GM19351 (cell line): ENCODE results near the gene RNF212B.
"Not testable (repeated sequence)": the region's sequence is repeated elsewhere in the genome, so short reads cannot be mapped to it uniquely, and the experiment has no call there.

Source experiments
- ATAC-seq: cut with Tn5 transposase; IDR thresholded peaks from one replicate; pipeline ENCODE4 v1.9.1; 2021; ENCODE audit warnings: mild to moderate bottlenecking, moderate library complexity; ENCODE audit not compliant: unreplicated experiment

Gene RNF212B, protein sequence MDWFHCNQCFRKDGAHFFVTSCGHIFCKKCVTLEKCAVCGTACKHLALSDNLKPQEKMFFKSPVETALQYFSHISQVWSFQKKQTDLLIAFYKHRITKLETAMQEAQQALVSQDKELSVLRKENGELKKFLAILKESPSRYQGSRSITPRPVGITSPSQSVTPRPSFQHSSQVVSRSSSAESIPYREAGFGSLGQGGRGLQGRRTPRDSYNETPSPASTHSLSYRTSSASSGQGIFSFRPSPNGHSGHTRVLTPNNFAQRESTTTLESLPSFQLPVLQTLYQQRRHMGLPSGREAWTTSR

DNA sequence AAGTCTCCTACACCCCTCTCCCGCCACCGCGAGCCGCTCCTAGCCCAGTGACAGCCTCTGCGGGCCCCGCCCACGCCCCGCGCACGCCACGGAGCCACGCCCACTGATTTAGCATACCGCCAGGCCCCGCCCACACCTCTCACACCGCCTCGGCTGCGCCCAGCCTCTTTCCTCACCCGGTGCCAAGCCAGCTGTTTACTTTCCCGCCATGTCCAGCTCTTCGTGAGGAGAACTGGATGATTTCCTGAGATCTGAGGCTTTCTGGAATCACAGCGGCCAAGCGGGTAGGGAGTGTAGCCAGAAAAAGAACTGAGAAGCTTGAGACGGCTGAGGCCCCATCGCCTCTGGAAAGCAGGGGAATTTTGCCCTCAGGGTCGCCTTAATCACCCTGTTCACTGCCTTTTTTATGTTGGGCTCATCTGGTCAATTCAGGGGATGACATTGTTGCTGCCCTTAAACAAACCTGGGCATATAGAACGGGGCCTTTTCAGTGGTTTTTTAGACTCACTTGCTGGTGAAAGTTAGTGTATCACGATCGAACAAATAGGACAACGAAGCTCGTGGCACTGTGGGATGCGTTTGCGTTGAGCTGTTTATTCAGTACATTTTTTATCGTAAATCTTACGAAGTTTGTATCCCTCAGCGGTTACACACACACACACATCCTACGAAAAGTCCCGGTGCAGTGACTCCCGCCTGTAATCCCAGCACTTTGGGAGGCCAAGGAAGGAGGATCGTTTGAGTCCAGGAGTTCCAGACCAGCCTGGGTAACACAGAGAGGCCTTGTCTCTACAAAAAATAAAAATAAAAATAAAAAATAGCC, at the start of gene RNF212B:
RNF212B (plus strand) TSS at position 165 of the 823 bp plus-strand sequence. CDS start 2,410 bp downstream, outside the sequence.
- peak; percentile 69 for ATAC-seq

GRCh38 chr14:23193432-23193831, 44.3 kb upstream of the RNF212B start:
- no peak for ATAC-seq

DNA sequence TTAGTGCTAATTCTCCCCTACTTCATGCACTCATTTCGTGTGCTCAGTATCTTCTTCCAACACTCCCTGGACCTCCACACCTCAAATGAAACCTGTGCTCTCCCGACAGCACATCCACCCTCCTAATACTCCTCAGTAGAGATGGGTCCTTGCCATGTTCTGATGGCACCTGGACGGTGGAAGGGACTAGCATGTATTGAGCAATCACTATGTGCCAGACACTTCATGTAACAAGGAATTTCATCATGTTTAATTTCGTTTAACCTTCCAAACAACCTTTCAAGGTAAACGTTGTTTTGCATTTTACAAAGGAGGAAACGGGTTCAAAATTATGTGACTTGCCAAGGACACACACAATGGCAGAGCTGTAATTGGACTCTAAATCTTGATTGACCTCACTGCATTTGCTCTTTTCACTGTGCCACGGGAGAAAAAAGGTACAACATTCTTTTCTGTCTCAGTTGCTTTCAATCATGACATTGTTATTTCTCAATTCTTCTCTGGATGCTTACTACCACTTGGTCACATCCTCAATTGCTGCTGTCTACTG, 42.1 kb upstream of the RNF212B start:
- no peak for ATAC-seq

DNA sequence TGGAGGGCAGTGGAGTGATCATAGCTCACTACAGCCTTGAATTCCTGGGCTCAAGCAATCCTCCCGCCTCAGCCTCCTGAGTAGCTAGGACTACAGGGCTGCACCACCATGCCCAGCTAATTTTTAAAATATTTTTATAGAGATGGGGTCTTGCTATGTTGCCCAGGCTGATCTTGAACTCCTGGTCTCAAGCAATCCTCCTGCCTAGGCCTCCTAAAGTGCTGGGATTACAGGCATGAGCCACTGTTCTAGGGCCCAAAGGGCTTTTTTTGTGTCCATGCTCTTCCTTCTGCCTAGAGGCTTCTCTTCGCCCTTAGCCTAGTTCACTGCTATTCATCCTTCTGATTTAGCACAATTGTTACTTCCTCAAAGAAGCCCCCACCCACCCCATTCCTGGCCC, 41.2 kb upstream of the RNF212B start:
- not testable (repeated sequence) for ATAC-seq

DNA sequence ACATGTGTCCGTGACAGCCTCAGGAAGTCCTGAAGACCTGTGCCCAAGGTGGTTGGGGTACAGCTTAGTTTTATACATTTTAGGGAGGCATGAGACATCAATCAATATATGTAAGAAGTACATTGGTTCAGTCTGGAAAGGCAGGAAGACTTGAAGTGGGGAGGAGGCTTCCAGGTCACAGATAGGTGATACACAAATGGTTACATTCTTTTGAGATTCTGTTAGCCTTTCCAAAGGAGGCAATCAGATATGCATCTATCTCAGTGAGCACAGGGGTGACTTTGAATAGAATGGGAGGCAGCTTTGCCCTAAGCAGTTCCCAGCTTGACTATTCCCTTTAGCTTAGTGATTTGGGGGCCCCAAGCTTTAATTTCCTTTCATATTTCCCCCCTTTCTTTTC, 38.6 kb upstream of the RNF212B start:
- ATAC-seq, result not testable (repeated sequence)

GRCh38 chr14:23202001-23202400, 35.7 kb upstream of the RNF212B start:
- ATAC-seq, result no peak

DNA sequence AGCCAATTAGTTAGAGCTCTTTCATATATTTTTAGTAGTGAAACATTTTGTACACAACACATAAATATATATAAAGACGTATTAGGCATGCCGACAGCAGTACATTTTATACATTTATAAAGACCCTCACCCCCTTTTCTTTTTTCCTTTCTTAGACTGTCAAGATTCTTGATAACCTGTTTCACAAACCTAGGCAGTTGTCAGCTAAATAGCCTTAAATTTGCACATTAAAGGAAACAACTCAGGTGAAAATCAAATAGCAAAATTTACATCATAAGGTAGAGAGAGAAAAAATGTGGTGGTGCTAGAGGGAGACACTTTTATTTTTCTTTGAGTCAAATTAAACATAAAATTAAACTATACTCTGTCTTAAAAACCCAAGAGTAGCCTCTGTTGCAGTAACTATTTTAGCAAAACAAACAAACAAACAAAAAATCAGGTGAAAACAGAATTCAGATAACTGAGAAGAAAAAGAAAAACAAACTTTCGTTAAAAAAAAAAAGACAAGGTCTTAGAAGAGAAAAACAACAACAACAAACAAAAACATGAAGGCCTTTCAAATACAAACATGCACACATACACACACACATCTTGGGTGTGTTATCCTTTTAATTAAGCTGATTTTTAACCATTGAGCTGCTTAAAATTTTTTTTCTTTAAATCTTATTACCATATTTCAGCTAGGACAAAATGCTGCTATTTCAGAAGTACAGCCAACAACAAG, 31.2 kb upstream of the RNF212B start:
- no peak for ATAC-seq

- no peak for ATAC-seq
Measured at GRCh38 chr14:23207146-23207540, 30.6 kb upstream of the RNF212B start.

GRCh38 chr14:23208324-23208723, 29.4 kb upstream of the RNF212B start:
- no peak for ATAC-seq

- no peak for ATAC-seq
Measured at GRCh38 chr14:23209651-23210423, 27.9 kb upstream of the RNF212B start.

DNA sequence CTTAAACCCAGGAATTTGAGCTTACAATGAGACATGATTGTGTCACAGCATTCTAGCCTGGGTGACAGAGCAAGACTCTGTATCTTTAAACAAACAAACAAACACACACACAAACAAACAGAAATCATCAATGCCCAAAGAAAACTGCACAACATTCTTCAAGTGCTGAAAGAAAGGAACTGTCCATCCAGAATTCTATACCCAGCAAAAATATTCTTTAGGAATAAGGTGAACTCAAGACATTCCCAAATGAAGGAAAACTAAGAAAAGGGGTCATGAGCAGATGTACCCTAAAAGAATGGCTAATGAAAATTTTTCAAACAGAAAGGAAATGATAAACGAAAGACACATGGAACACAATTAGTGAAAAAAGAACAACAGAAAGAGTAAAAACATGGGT, 22.3 kb upstream of the RNF212B start:
- no peak for ATAC-seq

DNA sequence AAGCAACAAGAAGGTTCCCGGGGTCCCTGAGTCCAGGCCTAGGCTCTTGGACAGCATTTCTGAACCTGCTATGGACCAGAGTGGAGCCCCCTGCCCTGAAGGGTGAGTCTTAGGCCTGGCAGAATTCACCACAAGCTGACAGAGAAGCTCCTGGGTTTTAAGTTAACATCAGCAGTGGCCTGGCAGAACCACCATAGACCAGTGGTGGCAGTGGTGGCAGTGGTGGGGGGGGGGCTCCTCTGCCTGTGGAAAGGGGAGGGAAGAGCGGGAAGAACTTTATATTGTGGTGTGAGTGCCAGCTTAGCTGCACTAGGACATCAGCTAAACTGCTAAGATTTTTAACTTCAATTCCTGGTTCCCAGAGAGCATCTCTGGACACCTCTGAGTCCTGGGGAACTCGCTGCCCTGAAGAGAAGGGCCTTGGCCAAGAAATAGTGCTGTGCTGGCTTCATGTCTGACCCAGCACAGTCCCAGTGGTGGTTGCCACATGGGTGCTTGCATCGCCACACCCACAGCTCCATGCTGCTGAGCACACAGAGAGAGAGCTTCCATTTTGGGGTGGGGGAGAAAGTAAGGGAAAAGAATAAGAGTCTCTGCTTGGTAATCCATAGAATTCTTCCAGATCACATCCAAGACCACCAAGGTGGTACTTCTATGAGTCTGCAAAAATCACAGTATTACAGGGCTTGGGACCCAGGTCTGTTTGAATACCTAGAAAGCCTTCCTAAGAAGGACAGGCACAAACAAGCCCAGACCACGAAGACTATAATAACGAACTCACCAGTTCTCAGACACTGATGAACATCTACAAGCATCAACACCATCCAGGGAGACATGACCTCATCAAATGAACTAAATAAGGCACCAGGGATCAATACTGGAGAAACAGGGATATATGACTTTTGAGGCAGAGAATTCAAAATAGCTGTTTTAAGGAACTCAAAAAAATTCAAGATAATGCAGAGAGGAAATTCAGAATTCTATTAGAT, 20.4 kb upstream of the RNF212B start:
- no peak for ATAC-seq

DNA sequence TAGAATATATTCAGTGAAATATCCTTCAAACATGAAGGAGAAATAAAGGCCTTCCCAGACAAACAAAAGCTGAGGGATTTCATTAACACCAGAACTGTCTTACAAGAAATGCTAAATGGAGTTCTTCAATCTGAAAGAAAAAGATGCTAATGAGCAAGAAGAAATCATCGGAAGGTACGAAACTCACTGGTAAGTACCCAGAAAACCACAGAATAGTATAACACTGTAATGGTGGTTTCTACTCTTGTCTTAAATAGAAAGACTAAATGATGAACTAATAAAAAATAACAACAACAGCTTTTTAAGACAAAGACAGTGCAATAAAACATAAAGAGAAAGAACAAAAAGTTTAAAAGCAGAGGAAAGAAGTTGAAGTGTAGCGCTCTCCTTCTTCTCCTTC, 18.7 kb upstream of the RNF212B start:
- no peak for ATAC-seq

DNA sequence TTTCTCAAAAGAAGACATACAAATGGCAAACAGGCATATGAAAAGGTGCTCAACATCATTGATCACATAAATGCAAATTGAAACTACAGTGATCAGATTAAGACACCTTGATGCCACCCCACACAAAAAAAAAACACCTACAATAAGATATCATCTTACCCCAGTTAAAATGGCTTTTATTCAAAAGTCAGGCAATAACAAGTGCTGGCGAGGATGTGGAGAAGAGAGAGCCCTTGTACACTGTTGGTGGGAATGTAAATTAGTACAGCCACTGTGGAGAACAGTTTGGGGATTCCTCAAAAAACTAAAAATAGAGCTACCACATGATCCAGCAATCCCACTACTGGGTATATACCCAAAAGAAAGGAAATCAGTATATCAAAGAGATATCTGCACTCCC, 12.8 kb upstream of the RNF212B start:
- not testable (repeated sequence) for ATAC-seq

- no peak for ATAC-seq
Measured at GRCh38 chr14:23227566-23227965, 10.2 kb upstream of the RNF212B start.

- no peak for ATAC-seq
Measured at GRCh38 chr14:23228812-23229211, 8.9 kb upstream of the RNF212B start.

- not testable (repeated sequence) for ATAC-seq
Measured at GRCh38 chr14:23232241-23232808, 5.4 kb upstream of the RNF212B start.

DNA sequence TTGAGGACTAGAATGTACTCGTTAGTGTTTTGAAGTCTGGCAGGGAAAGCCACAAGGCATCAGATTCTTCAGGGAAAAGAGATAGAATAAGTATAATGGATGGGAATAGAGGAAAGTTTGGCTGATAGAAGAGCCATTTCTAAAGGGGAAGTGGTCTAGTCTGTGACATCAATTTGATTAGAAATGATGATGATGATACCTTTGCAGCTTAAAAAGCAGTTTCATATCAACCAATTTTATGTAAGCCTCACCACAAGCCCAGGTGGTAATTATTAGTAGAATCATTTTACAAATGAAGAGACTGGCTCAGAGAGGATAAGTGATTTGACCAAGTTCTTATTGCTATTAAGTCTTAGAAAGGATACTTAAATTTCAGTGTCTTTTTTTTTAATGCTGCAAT, 2.9 kb downstream of the RNF212B start:
- no peak for ATAC-seq
